Measurements from ENCODE around the gene TGIF1.

GRCh38 chr18:3415110-3415509 is 34.9 kb upstream of the TGIF1 start:
- no peak for TF ChIP-seq CTCF (IDR thresholded peaks at IDR 0.05)
- TF ChIP-seq POLR2A (IDR thresholded peaks at IDR 0.05; ENCODE audit: low read depth), result no peak
- TF ChIP-seq EP300 (IDR thresholded peaks at IDR 0.05), result no peak
- no peak for TF ChIP-seq POLR2AphosphoS5 (IDR thresholded peaks at IDR 0.05)
